Measurements from ENCODE around the gene RFX4. TPM values are rescaled to one million over a fixed set of nuclear protein-coding genes. Genes with fewer than 3 reads are reported as not detected.

The RFX4 gene
- total and polyA plus RNA-seq, 2 experiments from 2014 or later = not detected

- DNase-seq (ENCODE audit: low read depth in 1 of 2, low spot score in 1 of 2) = no peak
- Histone ChIP-seq H3K9me3 (ENCODE audit: low read depth) (no peaks in the 10 kb centered on the region), H3K27ac (no peak overlapping the region), H3K4me1 (ENCODE audit: low read depth) (no peaks in the 10 kb centered on the region), H3K36me3 (no peaks in the 10 kb centered on the region), H3K4me3 (no peak overlapping the region), H3K27me3 (no peaks in the 10 kb centered on the region)
- no peak for TF ChIP-seq CTCF (IDR thresholded peaks at IDR 0.05; ENCODE audit: low read depth, low read length)
These were observed 113.3 kb downstream of the RFX4 start for GRCh38 chr12:106696071-106696470.

GRCh38 chr12:106696681-106697417, 114.0 kb downstream of the RFX4 start:
- TF ChIP-seq CTCF (IDR thresholded peaks at IDR 0.05; ENCODE audit: low read depth, low read length) = no peak
- no peaks in the 10 kb centered on the region for H3K36me3 ChIP-seq
- no peaks in the 10 kb centered on the region for H3K27me3 ChIP-seq
- no peaks in the 10 kb centered on the region for H3K9me3 ChIP-seq (ENCODE audit: low read depth)
- no peaks in the 10 kb centered on the region for H3K4me1 ChIP-seq (ENCODE audit: low read depth)
- no peak overlapping the region for H3K4me3 ChIP-seq
- DNase-seq (ENCODE audit: low read depth in 1 of 2, low spot score in 1 of 2) = no peak
- no peak overlapping the region for H3K27ac ChIP-seq

- Histone ChIP-seq H3K4me3 (no peak overlapping the region), H3K36me3 (no peaks in the 10 kb centered on the region), H3K27ac (no peak overlapping the region), H3K9me3 (ENCODE audit: low read depth) (no peaks in the 10 kb centered on the region), H3K27me3 (no peaks in the 10 kb centered on the region), H3K4me1 (ENCODE audit: low read depth) (no peaks in the 10 kb centered on the region)
- peak in 1 of 2 donors; percentile 30 for DNase-seq (ENCODE audit: low read depth in 1 of 2, low spot score in 1 of 2)
- no peak for TF ChIP-seq CTCF (IDR thresholded peaks at IDR 0.05; ENCODE audit: low read depth, low read length)
These were observed 121.3 kb downstream of the RFX4 start for GRCh38 chr12:106704081-106704480.

GRCh38 chr12:106705971-106706370, 123.2 kb downstream of the RFX4 start:
- DNase-seq (ENCODE audit: low read depth in 1 of 2, low spot score in 1 of 2) = no peak
- Histone ChIP-seq H3K4me3 (no peak overlapping the region), H3K9me3 (ENCODE audit: low read depth) (no peaks in the 10 kb centered on the region), H3K27me3 (no peaks in the 10 kb centered on the region), H3K27ac (no peak overlapping the region), H3K36me3 (no peaks in the 10 kb centered on the region), H3K4me1 (ENCODE audit: low read depth) (no peaks in the 10 kb centered on the region)
- no peak for TF ChIP-seq CTCF (IDR thresholded peaks at IDR 0.05; ENCODE audit: low read depth, low read length)

GRCh38 chr12:106709068-106709511, 126.3 kb downstream of the RFX4 start:
- Histone ChIP-seq H3K4me1 (ENCODE audit: low read depth) (no peaks in the 10 kb centered on the region), H3K27ac (no peak overlapping the region), H3K4me3 (no peak overlapping the region), H3K9me3 (ENCODE audit: low read depth) (no peaks in the 10 kb centered on the region), H3K27me3 (no peaks in the 10 kb centered on the region), H3K36me3 (no peaks in the 10 kb centered on the region)
- no peak for DNase-seq (ENCODE audit: low read depth in 1 of 2, low spot score in 1 of 2)
- no peak for TF ChIP-seq CTCF (IDR thresholded peaks at IDR 0.05; ENCODE audit: low read depth, low read length)
